ENCODE data around the gene ANKRD63. TPM values are rescaled to one million over a fixed set of nuclear protein-coding genes. Genes with fewer than 3 reads are reported as not detected.
A peak's percentile ranks its signal among the peaks of the same experiment; 100 is the strongest.

Gene ANKRD63
- total RNA-seq, 4 donors from 2014 or later: not detected

GRCh38 chr15:40272485-40273056, 10.3 kb downstream of the ANKRD63 start:
- TF ChIP-seq POLR2AphosphoS5 (IDR thresholded peaks at IDR 0.05): no peak
- peak in 2 of 5 experiments; percentile 18 to 19 for TF ChIP-seq CTCF (IDR thresholded peaks at IDR 0.05)
- H3K36me3 ChIP-seq: no peaks in the 10 kb centered on the region
- no peak overlapping the region for H3K4me3 ChIP-seq
- in situ Hi-C loops (cut with MboI; ENCODE audit: low pct_ligation_motif_present in 1 of 4, low pct_unique_long_range_greater_than_20kb in 1 of 4, low sequenced_read_pairs in 3 of 4): loop anchor here (5.0 to 25.0 kb wide), 4 partner anchors 50 to 235 kb away; partner anchors contain the start of gene SRP14 (in 1 of the 4)
- no peak overlapping the region for H3K27ac ChIP-seq
- H3K9me3 ChIP-seq: no peaks in the 10 kb centered on the region
- H3K4me1 ChIP-seq: no peaks in the 10 kb centered on the region
- no peak for DNase-seq
- intact Hi-C loops (cut with DNase I; ENCODE audit: low total_unique reads): no loop called here
- H3K27me3 ChIP-seq: peaks cover 2% of the 10 kb centered on the region
- WGBS, 2 donors (ENCODE audit: low coverage in 1 of 2): 81% methylated on average over 15 of the region's 20 CpGs; no CpG with 5 or more reads in 1 of the 2 donors

GRCh38 chr15:40271685-40272484, 11.0 kb downstream of the ANKRD63 start:
- TF ChIP-seq POLR2AphosphoS5 (IDR thresholded peaks at IDR 0.05): no peak
- in situ Hi-C loops (cut with MboI; ENCODE audit: low pct_ligation_motif_present in 1 of 4, low pct_unique_long_range_greater_than_20kb in 1 of 4, low sequenced_read_pairs in 3 of 4): loop anchor here (5.0 to 25.0 kb wide), 4 partner anchors 50 to 235 kb away; partner anchors contain the start of gene SRP14 (in 1 of the 4)

GRCh38 chr15:40270246-40270995, 12.4 kb downstream of the ANKRD63 start:
- in situ Hi-C loops (cut with MboI; ENCODE audit: low pct_ligation_motif_present in 1 of 4, low pct_unique_long_range_greater_than_20kb in 1 of 4, low sequenced_read_pairs in 3 of 4) (loop anchor here (5.0 to 25.0 kb wide), 4 partner anchors 48 to 233 kb away; partner anchors contain the start of gene SRP14 (in 1 of the 4)), intact Hi-C loops (cut with DNase I; ENCODE audit: low total_unique reads) (no loop called here)
- H3K27me3 ChIP-seq: no peaks in the 10 kb centered on the region
- TF ChIP-seq POLR2AphosphoS5 (IDR thresholded peaks at IDR 0.05) (no peak), EP300 (IDR thresholded peaks at IDR 0.05; ENCODE audit: low read depth) (no peak), CTCF (IDR thresholded peaks at IDR 0.05) (no peak), POLR2A (IDR thresholded peaks at IDR 0.05) (no peak)
- H3K9me3 ChIP-seq: no peaks in the 10 kb centered on the region
- no peak overlapping the region for H3K27ac ChIP-seq
- peaks cover 0 to 5% (median 2%) of the 10 kb centered on the region in 4 donors for H3K4me1 ChIP-seq
- no peak for DNase-seq
- WGBS, 2 donors (ENCODE audit: low coverage in 1 of 2): 53 to 76% methylated on average over 2 to 11 of the region's 11 CpGs
- H3K36me3 ChIP-seq: no peaks in the 10 kb centered on the region
- no peak overlapping the region for H3K4me3 ChIP-seq

More at GRCh38 chr15:40271685-40272484, 11.0 kb downstream of the ANKRD63 start:
- no peak overlapping the region for H3K4me3 ChIP-seq
- intact Hi-C loops (cut with DNase I; ENCODE audit: low total_unique reads): no loop called here
- DNase-seq: no peak
- no peaks in the 10 kb centered on the region for H3K9me3 ChIP-seq
- H3K27ac ChIP-seq: no peak overlapping the region
- 90% methylated on average over 21 of the region's 25 CpGs; no CpG with 5 or more reads in 1 of the 2 donors for WGBS, 2 donors (ENCODE audit: low coverage in 1 of 2)
- no peaks in the 10 kb centered on the region for H3K27me3 ChIP-seq
- H3K4me1 ChIP-seq: peaks cover 0 to 3% (median 0%) of the 10 kb centered on the region in 4 donors
- H3K36me3 ChIP-seq: no peaks in the 10 kb centered on the region

GRCh38 chr15:40269604-40270003, 13.3 kb downstream of the ANKRD63 start:
- no peaks in the 10 kb centered on the region for H3K36me3 ChIP-seq
- H3K4me1 ChIP-seq: peaks cover 0 to 5% (median 2%) of the 10 kb centered on the region in 4 donors
- H3K4me3 ChIP-seq: no peak overlapping the region
- no peak overlapping the region for H3K27ac ChIP-seq
- 74% methylated on average over 4 of the region's 4 CpGs; no CpG with 5 or more reads in 1 of the 2 donors for WGBS, 2 donors (ENCODE audit: low coverage in 1 of 2)
- TF ChIP-seq POLR2AphosphoS5 (IDR thresholded peaks at IDR 0.05) (no peak), CTCF (IDR thresholded peaks at IDR 0.05) (no peak), EP300 (IDR thresholded peaks at IDR 0.05; ENCODE audit: low read depth) (no peak), POLR2A (IDR thresholded peaks at IDR 0.05) (no peak)
- DNase-seq: no peak
- intact Hi-C loops (cut with DNase I; ENCODE audit: low total_unique reads): no loop called here
- no peaks in the 10 kb centered on the region for H3K27me3 ChIP-seq
- no peaks in the 10 kb centered on the region for H3K9me3 ChIP-seq
- in situ Hi-C loops (cut with MboI; ENCODE audit: low pct_ligation_motif_present in 1 of 4, low pct_unique_long_range_greater_than_20kb in 1 of 4, low sequenced_read_pairs in 3 of 4): loop anchor here (5.0 to 25.0 kb wide), 4 partner anchors 47 to 232 kb away; partner anchors contain the start of gene SRP14 (in 1 of the 4)
